ENCODE data around the gene SAP30BP. TPM values are rescaled to one million over a fixed set of nuclear protein-coding genes. Genes with fewer than 3 reads are reported as not detected.

SAP30BP gene
- total and polyA plus RNA-seq, 2 donors (not counting 3 experiments of a cell fraction or from before 2014, with no cell fraction given): 116 to 151 TPM

DNA sequence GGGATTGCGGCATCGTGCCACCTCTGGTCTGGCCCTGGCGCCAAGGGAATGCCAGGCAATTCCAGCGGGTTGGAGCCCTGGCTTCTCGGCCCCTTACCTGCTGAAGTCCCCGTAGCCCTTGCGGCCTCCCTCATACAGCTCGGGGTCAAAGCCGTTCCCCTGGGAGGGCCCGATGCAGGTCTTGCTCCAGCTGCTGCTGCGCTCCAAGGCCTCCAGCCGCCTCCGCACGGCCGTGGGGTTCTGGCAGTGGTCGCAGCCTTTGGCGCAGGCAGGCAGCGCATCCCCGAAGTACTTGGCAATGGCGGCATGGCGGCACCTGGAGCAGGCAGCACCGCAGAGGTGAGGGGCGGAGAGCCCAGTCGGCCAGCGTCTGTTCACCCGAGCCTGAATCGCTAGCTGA is 35.8 kb upstream of the SAP30BP start:
- H2AFZ ChIP-seq (ENCODE audit: low read depth, low read length): no peak overlapping the region
- H3K4me1 ChIP-seq (ENCODE audit: control insufficient read depth, extremely low read depth, insufficient read depth, low read length): peaks cover 12% of the 10 kb centered on the region
- CTCF ChIA-PET: interaction anchor here (3.1 to 16.3 kb wide), 2 partner anchors 44 to 116 kb away, joined by 41 to 625 read pairs; no protein-coding TSS in a partner anchor
- BruUV-seq (replicated peaks): no TSS peak
- DNase-seq (ENCODE audit: low read depth, low spot score) (no peak), FAIRE-seq (no peak)
- H3K36me3 ChIP-seq (ENCODE audit: control insufficient read depth in 2 of 2, extremely low read depth in 1 of 2, insufficient read depth in 2 of 2, low read length in 2 of 2): no peaks in the 10 kb centered on the region
- H3K27ac ChIP-seq (ENCODE audit: insufficient read depth, low read depth, low read length): no peak overlapping the region
- no peak overlapping the region for H3K4me2 ChIP-seq (ENCODE audit: insufficient read depth, low read length)
- TF ChIP-seq EZH2 (IDR thresholded peaks at IDR 0.05; ENCODE audit: borderline replicate concordance, low read depth, low read length, severe bottlenecking) (no peak), GATA2 (IDR thresholded peaks at IDR 0.05; ENCODE audit: insufficient read depth, insufficient read length, low read depth, low read length) (no peak), POLR2A (IDR thresholded peaks at IDR 0.05; ENCODE audit: low read depth, low read length) (no peak), POLR2AphosphoS5 (IDR thresholded peaks at IDR 0.05; ENCODE audit: insufficient read depth, low read depth, low read length) (no peak), FOS (IDR thresholded peaks at IDR 0.05; ENCODE audit: borderline replicate concordance, insufficient read depth, low read length) (no peak), MYC (IDR thresholded peaks at IDR 0.05; ENCODE audit: low read depth, low read length) (no peak), JUN (IDR thresholded peaks at IDR 0.05; ENCODE audit: borderline replicate concordance, insufficient read depth, insufficient read length, low read depth) (no peak)
- TF ChIP-seq, protein P1, sequence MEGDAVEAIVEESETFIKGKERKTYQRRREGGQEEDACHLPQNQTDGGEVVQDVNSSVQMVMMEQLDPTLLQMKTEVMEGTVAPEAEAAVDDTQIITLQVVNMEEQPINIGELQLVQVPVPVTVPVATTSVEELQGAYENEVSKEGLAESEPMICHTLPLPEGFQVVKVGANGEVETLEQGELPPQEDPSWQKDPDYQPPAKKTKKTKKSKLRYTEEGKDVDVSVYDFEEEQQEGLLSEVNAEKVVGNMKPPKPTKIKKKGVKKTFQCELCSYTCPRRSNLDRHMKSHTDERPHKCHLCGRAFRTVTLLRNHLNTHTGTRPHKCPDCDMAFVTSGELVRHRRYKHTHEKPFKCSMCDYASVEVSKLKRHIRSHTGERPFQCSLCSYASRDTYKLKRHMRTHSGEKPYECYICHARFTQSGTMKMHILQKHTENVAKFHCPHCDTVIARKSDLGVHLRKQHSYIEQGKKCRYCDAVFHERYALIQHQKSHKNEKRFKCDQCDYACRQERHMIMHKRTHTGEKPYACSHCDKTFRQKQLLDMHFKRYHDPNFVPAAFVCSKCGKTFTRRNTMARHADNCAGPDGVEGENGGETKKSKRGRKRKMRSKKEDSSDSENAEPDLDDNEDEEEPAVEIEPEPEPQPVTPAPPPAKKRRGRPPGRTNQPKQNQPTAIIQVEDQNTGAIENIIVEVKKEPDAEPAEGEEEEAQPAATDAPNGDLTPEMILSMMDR (IDR thresholded peaks at IDR 0.05; ENCODE audit: extremely low read depth in 1 of 2, insufficient read depth in 1 of 2, low read depth in 1 of 2, low read length in 2 of 2): no peak
- TF ChIP-seq, protein P2, sequence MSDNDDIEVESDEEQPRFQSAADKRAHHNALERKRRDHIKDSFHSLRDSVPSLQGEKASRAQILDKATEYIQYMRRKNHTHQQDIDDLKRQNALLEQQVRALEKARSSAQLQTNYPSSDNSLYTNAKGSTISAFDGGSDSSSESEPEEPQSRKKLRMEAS (IDR thresholded peaks at IDR 0.05; ENCODE audit: insufficient read depth, insufficient read length): no peak
- H3K9ac ChIP-seq (replicated peaks; ENCODE audit: extremely low read depth, insufficient read depth, low read length): no peak overlapping the region
- no peaks in the 10 kb centered on the region for H3K9me3 ChIP-seq (replicated peaks; ENCODE audit: control insufficient read depth, insufficient read depth, low read length)
- no peaks in the 10 kb centered on the region for H3K9me1 ChIP-seq (replicated peaks; ENCODE audit: control insufficient read depth, extremely low read depth, insufficient read depth, low read length)
- intact Hi-C loops (cut with micrococcal nuclease): no loop called here
- H3K79me2 ChIP-seq (ENCODE audit: control insufficient read depth, insufficient read depth, low read length): no peaks in the 10 kb centered on the region
- H3K27me3 ChIP-seq (ENCODE audit: control insufficient read depth in 2 of 2, insufficient read depth in 2 of 2, low read length in 2 of 2): no peaks in the 10 kb centered on the region
- no peaks in the 10 kb centered on the region for H4K20me1 ChIP-seq (replicated peaks; ENCODE audit: control insufficient read depth, extremely low read depth, insufficient read depth, low read length)
- H3K4me3 ChIP-seq (replicated peaks in 1 of 3; ENCODE audit: insufficient read depth in 1 of 3, low read depth in 1 of 3, low read length in 3 of 3): no peak overlapping the region
- POLR2A ChIA-PET: no interaction called here
- dilution Hi-C loops (cut with MboI; ENCODE audit: extremely low pct_ligation_motif_present, low sequenced_read_pairs): no loop called here

Data from endothelial cell of umbilical vein (primary cell).